H1 (cell line): ENCODE data around the gene GLYR1. TPM values are rescaled to one million over a fixed set of nuclear protein-coding genes. Genes with fewer than 3 reads are reported as not detected.

Source experiments
- CTCF ChIA-PET: fragments of 300-600 bp; sonication (Branson Sonifier 250); formaldehyde crosslinking; loops from one replicate; lab custom pipeline; 2021; ENCODE audit not compliant: partially characterized antibody; lab: Charles Lee
- POLR2A ChIA-PET: fragments of 300-600 bp; sonication (Branson Sonifier 250); formaldehyde crosslinking; loops from one replicate; lab custom pipeline; 2021; ENCODE audit warnings: inconsistent platforms; ENCODE audit not compliant: partially characterized antibody; lab: Charles Lee
- DNase-seq, 2 experiments: peaks; one replicate each; pipeline versions ENCODE4 v3.0.0 to v3.0.0-alpha.2; 2010 to 2022; ENCODE audit warnings: low spot score in 2 of 2, low read depth in 1 of 2, mixed read lengths in 1 of 2
- FAIRE-seq: peaks from 2 replicates; lab custom pipeline; 2011; peaks lifted over from hg19 to GRCh38; lab: Jason Lieb, UNC
- H2AFZ ChIP-seq: 2 replicates; pipeline ENCODE4 v1.8.1; 2012; ENCODE audit warnings: low read length, inconsistent platforms
- H2AK5ac ChIP-seq: 2 replicates; pipeline ENCODE4 v1.6.1; 2013; ENCODE audit warnings: low read depth, low read length
- H2BK120ac ChIP-seq: replicated peaks from 2 replicates; pipeline ENCODE3; 2013; ENCODE audit warnings: low read depth, low read length, inconsistent platforms
- H2BK12ac ChIP-seq: 2 replicates; pipeline ENCODE4 v1.6.1; 2013; ENCODE audit warnings: low read depth, low read length
- H2BK15ac ChIP-seq: 2 replicates; pipeline ENCODE4 v1.6.1; 2013; ENCODE audit warnings: low read length
- H2BK20ac ChIP-seq: 2 replicates; pipeline ENCODE4 v1.6.1; 2013; ENCODE audit warnings: low read length
- H2BK5ac ChIP-seq: 2 replicates; pipeline ENCODE4 v1.6.1; 2013; ENCODE audit warnings: low read depth, low read length
- H3K14ac ChIP-seq: 2 replicates; pipeline ENCODE4 v1.6.1; 2013; ENCODE audit warnings: inconsistent platforms; ENCODE audit not compliant: insufficient read length
- H3K18ac ChIP-seq: 2 replicates; pipeline ENCODE4 v1.6.1; 2013; ENCODE audit warnings: low read length; ENCODE audit errors: extremely low read depth
- H3K23ac ChIP-seq: 2 replicates; pipeline ENCODE4 v1.6.1; 2013; ENCODE audit warnings: inconsistent platforms; ENCODE audit not compliant: insufficient read length
- H3K23me2 ChIP-seq: 2 replicates; pipeline ENCODE4 v1.6.1; 2013; ENCODE audit warnings: low read depth, low read length
- H3K27ac ChIP-seq: 2 replicates; pipeline ENCODE4 v1.6.1; 2011; ENCODE audit warnings: low read depth, low read length, inconsistent platforms
- H3K27me3 ChIP-seq, 4 experiments: replicated peaks in 1 of 4; 1 replicate in 1 of 4; 2 replicates in 3 of 4; pipeline versions ENCODE4 v1.6.1 to v1.8.1; 2011 to 2013; ENCODE audit warnings: low read length in 3 of 4, mild to moderate bottlenecking in 3 of 4, inconsistent platforms in 2 of 4, mixed read lengths in 2 of 4, moderate library complexity in 1 of 4; ENCODE audit not compliant: control insufficient read depth in 3 of 4, insufficient read depth in 3 of 4; ENCODE audit errors: extremely low read depth in 1 of 4
- H3K36me3 ChIP-seq, 4 experiments: 2 replicates each; pipeline versions ENCODE4 v1.6.1 to v1.8.1; 2011 to 2013; ENCODE audit warnings: mild to moderate bottlenecking in 4 of 4, low read length in 3 of 4, moderate library complexity in 2 of 4, control low read depth in 1 of 4, inconsistent platforms in 1 of 4; ENCODE audit not compliant: insufficient read depth in 4 of 4, control insufficient read depth in 2 of 4
- H3K4ac ChIP-seq: replicated peaks from 2 replicates; pipeline ENCODE3; 2013; ENCODE audit warnings: low read length, low read depth, mixed read lengths, inconsistent platforms; ENCODE audit not compliant: insufficient read length
- H3K4me1 ChIP-seq, 4 experiments: replicated peaks in 1 of 4; 1 replicate in 1 of 4; 2 replicates in 3 of 4; pipeline versions ENCODE4 v1.6.1 to v1.8.1; 2011 to 2013; ENCODE audit warnings: low read length in 3 of 4, inconsistent platforms in 2 of 4, mixed read lengths in 1 of 4; ENCODE audit not compliant: insufficient read depth in 4 of 4, control insufficient read depth in 3 of 4
- H3K4me2 ChIP-seq, 2 experiments: 2 replicates each; pipeline versions ENCODE4 v1.6.1 to v1.8.1; 2011 to 2013; ENCODE audit warnings: low read depth in 2 of 2, low read length in 2 of 2, control low read depth in 1 of 2, inconsistent platforms in 1 of 2, mild to moderate bottlenecking in 1 of 2; ENCODE audit not compliant: insufficient read depth in 1 of 2
- H3K4me3 ChIP-seq, 4 experiments: fragments of 200-600, 300-600 bp in 1 of 4; sonication (generic), shearing (Covaris generic), sonication (Bioruptor Twin) in 1 of 4; 2 replicates each; pipeline versions ENCODE4 v1.5.1 to v1.8.1; 2011 to 2016; ENCODE audit warnings: low read length in 4 of 4, low read depth in 3 of 4, control low read depth in 2 of 4, inconsistent platforms in 2 of 4, mild to moderate bottlenecking in 2 of 4, mixed read lengths in 1 of 4, moderate library complexity in 1 of 4; ENCODE audit not compliant: insufficient read depth in 2 of 4; ENCODE audit errors: extremely low read depth in 1 of 4
- H3K56ac ChIP-seq: replicated peaks from 2 replicates; pipeline ENCODE3; 2013; ENCODE audit warnings: low read depth, mild to moderate bottlenecking, mixed read lengths, low read length, inconsistent platforms; ENCODE audit not compliant: insufficient read length
- H3K79me1 ChIP-seq: 2 replicates; pipeline ENCODE4 v1.6.1; 2013; ENCODE audit warnings: low read depth, low read length, control low read depth
- H3K79me2 ChIP-seq, 2 experiments: 2 replicates each; pipeline versions ENCODE4 v1.6.1 to v1.8.1; 2012 to 2013; ENCODE audit warnings: low read length in 2 of 2, mild to moderate bottlenecking in 2 of 2, inconsistent platforms in 1 of 2; ENCODE audit not compliant: insufficient read depth in 2 of 2, control insufficient read depth in 1 of 2
- H3K9ac ChIP-seq, 4 experiments: replicated peaks in 1 of 4; 1 replicate in 1 of 4; 2 replicates in 3 of 4; pipeline versions ENCODE4 v1.6.1 to v1.8.1; 2011 to 2013; ENCODE audit warnings: low read depth in 3 of 4, low read length in 3 of 4, control low read depth in 2 of 4, mild to moderate bottlenecking in 2 of 4, moderate library complexity in 2 of 4, inconsistent platforms in 1 of 4; ENCODE audit errors: extremely low read depth in 1 of 4
- H3K9me3 ChIP-seq, 2 experiments: 2 replicates each; pipeline versions ENCODE4 v1.6.1 to v1.8.1; 2012 to 2013; ENCODE audit warnings: mild to moderate bottlenecking in 2 of 2, moderate library complexity in 2 of 2, control low read depth in 1 of 2, inconsistent platforms in 1 of 2, low read depth in 1 of 2, low read length in 1 of 2, mixed read lengths in 1 of 2; ENCODE audit not compliant: insufficient read depth in 2 of 2
- H4K20me1 ChIP-seq, 2 experiments: replicated peaks in 1 of 2; 2 replicates each; pipeline versions ENCODE3 to v1.8.1; 2011 to 2013; ENCODE audit warnings: inconsistent platforms in 2 of 2, low read length in 2 of 2, mild to moderate bottlenecking in 1 of 2; ENCODE audit not compliant: insufficient read depth in 2 of 2, control insufficient read depth in 1 of 2
- H4K5ac ChIP-seq: 2 replicates; pipeline ENCODE4 v1.6.1; 2013; ENCODE audit warnings: low read length, low read depth, mixed read lengths, inconsistent platforms; ENCODE audit not compliant: insufficient read length
- H4K8ac ChIP-seq: 2 replicates; pipeline ENCODE4 v1.8.0; 2013; ENCODE audit warnings: mild to moderate bottlenecking, moderate library complexity, low read length, inconsistent platforms; ENCODE audit not compliant: insufficient read depth; ENCODE audit errors: extremely low read depth
- H4K91ac ChIP-seq: replicated peaks from 2 replicates; pipeline ENCODE3; 2013; ENCODE audit warnings: low read length, mixed read lengths, inconsistent platforms; ENCODE audit not compliant: insufficient read length
- BACH1 ChIP-seq: IDR thresholded peaks from 2 replicates; pipeline ENCODE4 v1.6.1; 2012; ENCODE audit warnings: low read length, improper control_type of control experiment
- EZH2 ChIP-seq: fragments of 200-600 bp; sonication (generic); IDR thresholded peaks from 2 replicates; pipeline ENCODE4 v1.7.1; 2012; ENCODE audit warnings: low read depth, mild to moderate bottlenecking, moderate library complexity, low read length, inconsistent platforms; ENCODE audit not compliant: severe bottlenecking
- GTF2F1 ChIP-seq: IDR thresholded peaks from 2 replicates; pipeline ENCODE4 v1.6.1; 2012; ENCODE audit warnings: low read depth, low read length, improper control_type of control experiment, borderline replicate concordance
- NRF1 ChIP-seq: IDR thresholded peaks from 2 replicates; pipeline ENCODE4 v1.6.1; 2011; ENCODE audit warnings: mild to moderate bottlenecking, low read depth, low read length, improper control_type of control experiment
- RAD21 ChIP-seq, 2 experiments: IDR thresholded peaks in 1 of 2; conservative IDR thresholded peaks in 1 of 2; 2 replicates each; pipeline ENCODE4 v1.6.1; 2011; ENCODE audit warnings: low read depth in 2 of 2, low read length in 2 of 2, improper control_type of control experiment in 1 of 2, inconsistent platforms in 1 of 2, mild to moderate bottlenecking in 1 of 2, moderate library complexity in 1 of 2
- RBBP5 ChIP-seq: IDR thresholded peaks from 2 replicates; pipeline ENCODE4 v1.7.1; 2012; ENCODE audit warnings: low read depth, mild to moderate bottlenecking, inconsistent platforms, low read length, moderate library complexity, borderline replicate concordance
- RNF2 ChIP-seq: fragments of 200-900, 300-1000 bp; sonication (generic); IDR thresholded peaks from 2 replicates; pipeline ENCODE4 v1.7.1; 2016; ENCODE audit warnings: borderline replicate concordance, low read depth, mild to moderate bottlenecking, antibody characterized with exemption, low read length; ENCODE audit not compliant: poor library complexity, severe bottlenecking; ENCODE audit errors: missing control alignments
- SIN3A ChIP-seq, 2 experiments: IDR thresholded peaks in 1 of 2; conservative IDR thresholded peaks in 1 of 2; 2 replicates each; pipeline ENCODE4 v1.6.1; 2011 to 2012; ENCODE audit warnings: low read length in 2 of 2, improper control_type of control experiment in 1 of 2, low read depth in 1 of 2, mild to moderate bottlenecking in 1 of 2
- SP1 ChIP-seq: IDR thresholded peaks from 2 replicates; pipeline ENCODE4 v1.6.1; 2011; ENCODE audit warnings: low read depth, low read length
- WGBS, 2 experiments: shearing (Covaris generic) in 1 of 2; methylation state at CpG; one replicate each; pipeline versions ENCODE4 v1.1.6 to v1.1.7; 2013 to 2015; ENCODE audit warnings: low lambda C conversion rate in 2 of 2, mixed read lengths in 2 of 2, inconsistent platforms in 1 of 2, low coverage in 1 of 2, missing lambda C conversion rate in 1 of 2; ENCODE audit not compliant: insufficient replicate concordance in 2 of 2, insufficient coverage in 1 of 2, insufficient read length in 1 of 2; ENCODE audit errors: extremely low coverage in 1 of 2, missing lambda C conversion rate in 1 of 2; 5-methylcytosine and 5-hydroxymethylcytosine counted together
- polyA plus RNA-seq, 7 experiments: library from polyadenylated mRNA; depleted of rRNA in 3 of 7; stranded (reverse) in 5 of 7; unstranded in 2 of 7; fragments of >200 nt in 5 of 7; fragments of 200-250 nt in 2 of 7; gene quantifications; 1 replicate in 5 of 7; 2 replicates in 1 of 7; 4 replicates in 1 of 7; pipeline versions ENCODE4 v1.2.1 to v1.2.3, GENCODE V29; 2011 to 2013; ENCODE audit warnings: missing spikeins in 2 of 7, mixed read lengths in 2 of 7
- total RNA-seq: library from RNA; stranded (reverse); fragmentation: NEBNext Ultra II Directional; extraction: Animal tissue kit (Norgen Biotek cat#: 25700); gene quantifications from 2 replicates; pipeline ENCODE4 v1.2.1, GENCODE V29; 2021
- TF ChIP-seq, protein P1 (sequence below): IDR thresholded peaks from 2 replicates; pipeline ENCODE4 v1.6.1; 2012; ENCODE audit warnings: inconsistent platforms

GLYR1 gene
- total and polyA plus RNA-seq, 2 of the 8 experiments (the other 6 are each of a cell fraction or from before 2014, with no cell fraction given), result 50.2 to 115 TPM

DNA sequence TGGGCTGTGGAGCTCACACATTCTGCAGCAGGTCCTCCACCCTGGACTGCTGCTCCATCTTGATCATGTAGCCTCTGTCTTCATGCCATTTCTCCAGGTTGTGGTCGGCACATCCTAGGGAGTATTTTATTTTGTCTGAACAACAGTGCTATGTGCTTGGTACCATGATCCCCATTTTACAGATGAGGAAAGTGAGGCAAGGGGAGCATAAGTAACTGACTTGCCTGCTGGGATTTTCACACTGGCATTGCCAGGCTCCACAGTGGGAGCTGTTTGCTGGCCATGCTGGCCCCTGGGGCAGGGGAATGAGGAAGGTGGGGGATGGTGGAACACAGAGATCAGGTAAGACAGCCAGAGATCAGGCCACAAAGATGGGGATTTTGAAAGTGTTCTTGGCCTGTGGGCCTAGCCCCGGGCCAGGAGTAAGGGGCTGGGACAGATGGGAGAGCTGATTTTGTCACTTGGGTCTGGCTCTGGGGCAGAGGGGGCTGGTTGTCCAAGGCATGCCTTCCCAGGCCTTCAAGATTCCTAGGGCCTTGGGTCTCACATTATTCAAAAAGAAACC, 70.9 kb downstream of the GLYR1 start:
- Histone ChIP-seq H4K8ac (no peak overlapping the region), H3K36me3 (no peaks in the 10 kb centered on the region)
- TF ChIP-seq RBBP5 (no peak), SP1 (no peak), RAD21 (IDR thresholded peaks at IDR 0.05 in 1 of 2, conservative IDR thresholded peaks at IDR 0.05 in 1 of 2; ENCODE audit: low read depth in 2 of 2, low read length in 2 of 2) (no peak), RNF2 (no peak), BACH1 (no peak), EZH2 (no peak), NRF1 (no peak), SIN3A (conservative IDR thresholded peaks at IDR 0.05 in 1 of 2, IDR thresholded peaks at IDR 0.05 in 1 of 2; ENCODE audit: low read depth in 1 of 2, low read length in 2 of 2) (no peak), GTF2F1 (no peak)
- TF ChIP-seq, protein P1, sequence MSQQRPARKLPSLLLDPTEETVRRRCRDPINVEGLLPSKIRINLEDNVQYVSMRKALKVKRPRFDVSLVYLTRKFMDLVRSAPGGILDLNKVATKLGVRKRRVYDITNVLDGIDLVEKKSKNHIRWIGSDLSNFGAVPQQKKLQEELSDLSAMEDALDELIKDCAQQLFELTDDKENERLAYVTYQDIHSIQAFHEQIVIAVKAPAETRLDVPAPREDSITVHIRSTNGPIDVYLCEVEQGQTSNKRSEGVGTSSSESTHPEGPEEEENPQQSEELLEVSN, result no peak

More for the DNA sequence above, 70.9 kb downstream of the GLYR1 start:
- Histone ChIP-seq H4K91ac (no peak overlapping the region), H3K14ac (no peak overlapping the region), H2BK120ac (no peak overlapping the region), H2BK5ac (no peak overlapping the region), H3K4me3 (no peak overlapping the region), H3K9me3 (no peaks in the 10 kb centered on the region), H3K23me2 (0 out of 2 replicates have a peak, but pooled peaks cover 2% of the 10 kb centered on the region), H3K27ac (no peak overlapping the region), H2BK12ac (no peak overlapping the region), H3K4me1 (no peaks in the 10 kb centered on the region), H2AK5ac (no peak overlapping the region), H3K56ac (no peak overlapping the region), H4K5ac (no peak overlapping the region), H2AFZ (no peak overlapping the region), H3K4ac (no peak overlapping the region), H3K79me2 (no peaks in the 10 kb centered on the region), H2BK15ac (no peak overlapping the region), H3K4me2 (no peak overlapping the region), H3K9ac (no peak overlapping the region), H3K18ac (no peak overlapping the region), H3K27me3 (no peaks in the 10 kb centered on the region), H3K23ac (no peak overlapping the region), H2BK20ac (no peak overlapping the region), H3K79me1 (no peaks in the 10 kb centered on the region), H4K20me1 (no peaks in the 10 kb centered on the region)
- CTCF ChIA-PET, result interaction anchor here (0.7 to 0.8 kb wide), 2 partner anchors 42 to 45 kb away, joined by 3 read pairs; partner anchors contain the start of genes ANKS3 and DNAAF8
- WGBS, 2 experiments, result 87% methylated on average over 2 of the region's 2 CpGs; no CpG with 5 or more reads in 1 of the 2 experiments
- FAIRE-seq (no peak), DNase-seq (no peak)
- POLR2A ChIA-PET, result interaction anchor here (1.2 to 2.3 kb wide), 3 partner anchors 10 to 27 kb away, joined by 3 to 5 read pairs (median 4); partner anchors contain the start of genes ROGDI and SEPTIN12
